ENCODE results near the gene HSPA9.
A peak's percentile ranks its signal among the peaks of the same experiment; 100 is the strongest.

Gene HSPA9

DNA sequence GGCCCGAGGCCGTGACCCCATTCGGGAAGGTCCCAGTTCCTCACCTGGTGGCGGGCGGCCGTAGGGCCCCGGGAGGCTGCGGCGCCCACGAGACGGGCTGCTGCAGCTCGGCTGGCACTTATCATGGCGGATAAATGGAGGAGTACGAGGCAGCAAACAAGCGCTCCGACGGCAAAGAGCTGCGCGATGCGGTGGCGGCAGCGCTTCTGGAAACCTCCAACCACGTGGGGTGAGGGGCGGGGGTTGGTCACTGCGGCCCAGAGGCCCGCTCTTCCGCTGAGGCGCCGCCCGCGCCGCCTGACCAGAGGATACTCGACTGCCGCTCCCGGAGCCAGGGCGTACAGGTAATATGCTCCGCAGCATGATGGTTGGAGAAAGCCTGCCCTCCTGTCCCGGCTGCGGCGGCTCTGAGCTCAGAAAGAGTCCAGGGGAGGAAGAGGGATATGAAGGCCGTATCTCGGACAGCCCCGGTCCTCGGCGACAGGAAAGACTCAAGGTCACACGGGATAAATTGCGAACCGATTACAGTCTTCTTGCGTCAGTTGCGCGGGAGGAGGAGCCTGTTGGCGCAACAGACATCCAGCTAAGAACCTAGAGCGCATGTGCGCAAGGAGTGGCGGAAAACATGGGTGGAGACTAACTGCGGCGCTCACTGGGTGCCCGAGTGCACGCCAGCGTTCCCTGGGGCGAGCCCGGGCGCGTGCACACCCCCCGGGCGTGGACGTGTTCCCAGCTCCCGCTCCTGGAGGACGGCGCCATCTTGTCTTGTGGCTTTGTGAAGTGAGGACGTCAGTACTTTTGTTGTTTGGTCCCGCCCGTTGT, at the start of gene HSPA9:
Gene HSPA9, minus strand, starts transcription at position 208 of the 822 bp plus-strand sequence. Its CDS starts 83 bp downstream, at position 125.
- peak; percentile 100 for DNase-seq

DNA sequence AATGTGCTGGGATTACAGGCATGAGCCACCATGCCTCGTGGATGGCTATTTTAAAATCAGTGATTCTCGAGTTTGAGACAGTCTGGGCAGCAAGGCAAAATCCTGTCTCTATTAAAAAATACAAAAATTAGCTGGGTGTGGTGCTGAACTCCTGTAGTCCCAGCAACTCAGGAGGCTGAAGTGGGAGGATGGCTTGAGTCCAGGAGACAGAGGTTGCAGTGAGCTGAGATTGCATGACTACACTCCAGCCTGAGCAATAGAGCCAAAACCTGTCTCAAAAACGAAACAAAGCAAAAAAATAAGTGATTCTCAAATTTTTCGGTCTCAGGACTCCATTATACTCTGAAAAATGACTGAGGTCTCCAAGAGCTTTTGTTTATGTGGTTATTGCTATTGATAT, 47.9 kb upstream of the HSPA9 start:
- no peak for DNase-seq

DNA sequence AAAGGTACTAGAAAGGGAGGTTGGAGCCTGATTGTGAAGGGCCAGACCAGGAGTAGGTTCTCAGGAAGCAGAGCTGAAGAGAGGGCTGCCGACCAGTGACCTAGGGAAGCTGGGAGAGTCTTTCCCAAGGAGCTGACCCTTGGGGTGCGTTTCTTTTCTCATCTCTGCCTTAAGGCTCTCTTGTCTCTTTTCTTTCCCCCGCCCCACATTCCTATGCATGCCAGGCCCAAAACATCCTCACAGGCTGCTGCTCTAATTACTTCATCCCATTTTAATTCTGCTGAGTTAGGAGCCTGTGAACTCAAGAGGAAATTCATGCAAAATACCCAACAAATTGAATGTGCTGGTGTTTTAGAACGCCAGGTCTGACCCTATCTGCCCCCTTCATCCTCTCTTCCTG, 46.9 kb upstream of the HSPA9 start:
- no peak for DNase-seq

DNA sequence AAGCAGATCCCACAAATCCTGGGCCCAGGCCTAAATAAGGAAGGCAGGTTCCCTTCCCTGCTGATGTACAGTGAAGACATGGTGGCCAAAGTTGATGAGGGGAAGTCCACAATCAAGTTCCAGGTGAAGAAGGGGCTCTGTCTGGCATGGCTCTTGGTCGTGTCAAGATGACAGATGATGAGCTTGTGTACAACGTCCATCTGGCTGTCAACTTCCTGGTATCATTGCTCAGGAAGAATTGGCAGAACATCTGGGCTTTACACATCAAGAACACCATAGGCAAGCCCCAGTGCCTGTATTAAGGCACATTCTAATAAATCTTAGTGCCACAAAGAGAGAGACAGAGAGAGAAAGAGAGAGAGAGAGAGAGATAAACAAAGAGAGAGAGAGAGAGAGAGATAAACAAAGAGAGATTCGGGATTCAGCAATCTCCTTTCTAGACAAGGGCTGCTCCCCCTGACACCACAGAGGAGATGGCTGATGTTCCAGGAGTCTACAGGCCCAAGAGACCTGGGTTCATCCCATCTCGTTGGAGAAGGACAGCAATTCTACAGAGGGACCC, 45.5 kb upstream of the HSPA9 start:
- DNase-seq, result no peak

DNA sequence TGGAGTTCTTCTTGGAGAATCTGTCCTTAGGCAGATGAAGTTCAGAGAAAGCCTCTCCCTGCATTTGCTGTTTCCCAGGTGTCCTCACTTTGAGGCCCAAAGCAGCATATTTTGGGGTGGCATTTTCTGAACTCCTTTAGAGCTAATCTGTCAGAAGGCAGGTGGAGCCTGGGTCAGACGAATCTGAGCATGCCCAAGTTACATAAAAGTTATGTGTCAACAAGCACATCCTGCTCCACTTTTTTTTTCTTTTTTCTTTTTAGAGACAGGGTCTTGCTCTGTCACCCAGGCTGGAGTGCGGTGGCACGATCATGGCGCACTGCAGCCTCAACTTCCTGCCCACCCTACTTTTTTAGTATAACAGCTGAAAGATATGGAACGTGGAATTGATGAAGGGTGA, 41.3 kb upstream of the HSPA9 start:
- no peak for DNase-seq

DNA sequence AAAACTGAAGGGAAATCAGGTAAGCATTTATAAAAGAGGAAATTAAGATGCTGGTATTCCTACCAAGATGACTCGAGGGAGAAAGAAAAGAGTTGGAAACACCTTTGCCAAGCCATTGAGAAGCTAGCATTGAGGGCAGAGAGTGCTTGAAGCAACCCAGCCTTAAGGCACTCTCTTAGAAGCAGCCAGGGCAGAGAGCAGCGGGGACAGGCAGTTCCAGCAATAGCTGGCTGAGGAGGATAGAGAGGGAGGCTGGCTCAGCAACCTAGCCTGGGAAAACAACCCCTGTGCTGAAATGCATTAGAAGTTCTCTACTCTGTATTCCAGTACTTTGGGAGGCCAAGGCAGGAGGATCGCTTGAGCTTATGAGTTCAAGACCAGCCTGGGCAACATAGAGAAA, 40.3 kb upstream of the HSPA9 start:
- no peak for DNase-seq

DNA sequence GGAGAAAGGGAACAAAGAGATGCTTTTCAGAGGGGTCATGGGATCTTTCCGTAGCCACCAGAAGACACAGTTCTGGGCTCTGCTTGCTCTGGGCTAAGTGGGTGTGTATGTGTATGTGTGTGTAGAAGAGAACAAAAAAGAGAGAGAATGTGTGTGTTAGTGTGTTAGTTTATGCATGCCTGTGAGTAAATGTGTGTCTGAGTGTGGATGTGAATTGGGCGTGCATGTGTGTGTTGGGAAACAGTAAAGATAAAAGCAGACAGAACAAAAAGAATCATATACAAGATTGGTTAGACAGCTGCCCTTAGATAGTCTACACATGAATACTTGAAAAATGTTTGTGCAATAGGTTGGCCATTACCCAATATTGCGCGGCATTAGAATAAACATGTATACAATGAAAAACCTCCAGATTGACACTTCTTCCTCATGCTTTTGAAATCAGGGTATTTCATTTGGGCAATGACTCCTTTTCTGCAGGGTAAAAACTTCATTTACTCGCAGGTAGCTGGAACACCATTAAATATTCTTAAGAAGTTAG, 36.5 kb upstream of the HSPA9 start:
- peak; percentile 12 for DNase-seq

DNA sequence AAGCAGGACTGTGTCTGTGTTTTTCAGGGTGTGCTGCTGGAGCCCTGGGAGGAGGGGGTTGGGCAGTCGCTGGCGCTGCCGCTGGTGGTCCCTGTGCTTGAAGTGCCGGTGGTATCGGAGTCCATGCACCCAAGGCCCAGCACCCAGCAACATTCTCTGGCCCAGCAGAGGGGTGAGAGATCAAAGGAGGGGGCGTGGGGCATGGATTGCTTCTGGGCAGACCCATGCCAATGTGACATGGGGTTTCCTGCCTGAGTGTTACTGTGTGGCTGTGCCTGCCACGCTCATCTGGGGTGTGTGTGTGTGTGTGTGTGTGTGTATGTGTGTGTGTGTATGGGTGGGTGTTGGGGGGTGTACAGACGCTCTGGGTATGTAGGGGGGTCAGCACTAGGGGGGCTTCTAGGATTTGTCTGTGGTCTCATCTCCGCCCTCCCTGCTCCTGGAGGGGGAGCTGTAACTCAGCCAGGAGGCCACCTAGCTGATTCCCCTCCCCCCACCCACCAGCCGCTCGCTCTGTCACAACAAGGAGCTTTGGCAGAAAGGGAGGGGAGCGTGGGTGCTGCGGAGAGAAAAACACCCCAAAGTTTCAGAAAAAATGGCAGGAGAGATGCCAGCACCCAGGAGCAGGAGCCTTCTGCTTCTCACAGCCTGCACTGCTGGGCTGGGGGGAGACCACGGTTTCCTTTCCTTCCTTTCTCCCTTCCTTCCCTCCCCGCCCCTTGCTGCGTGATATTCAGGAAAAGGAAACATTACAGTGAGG, 35.9 kb upstream of the HSPA9 start:
- peak; percentile 64 for DNase-seq

DNA sequence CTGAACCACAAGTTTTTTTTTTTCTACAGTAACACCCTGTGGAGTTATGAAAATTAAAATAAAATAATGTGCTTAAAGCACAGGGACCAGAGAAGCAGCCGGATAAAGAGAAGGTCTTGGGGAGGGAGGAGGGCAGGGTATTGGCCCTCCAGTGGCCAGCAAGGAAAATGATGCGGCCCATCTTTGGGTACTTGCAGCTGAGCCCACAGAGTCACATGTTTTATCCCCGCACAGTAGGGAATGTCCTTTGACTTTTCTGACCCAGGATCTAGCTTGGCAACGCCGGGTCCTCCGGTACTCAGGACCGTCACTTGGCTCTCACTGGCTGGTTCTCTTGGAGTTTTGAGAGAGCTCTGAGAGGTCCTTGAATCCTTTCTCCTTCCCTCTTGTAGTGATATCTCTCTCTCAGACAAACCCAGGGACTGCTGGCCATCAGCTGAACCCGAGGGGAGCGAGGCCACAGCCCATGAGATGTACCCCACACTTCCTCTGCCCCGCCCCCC, 35.3 kb upstream of the HSPA9 start:
- DNase-seq, result peak; percentile 46

DNA sequence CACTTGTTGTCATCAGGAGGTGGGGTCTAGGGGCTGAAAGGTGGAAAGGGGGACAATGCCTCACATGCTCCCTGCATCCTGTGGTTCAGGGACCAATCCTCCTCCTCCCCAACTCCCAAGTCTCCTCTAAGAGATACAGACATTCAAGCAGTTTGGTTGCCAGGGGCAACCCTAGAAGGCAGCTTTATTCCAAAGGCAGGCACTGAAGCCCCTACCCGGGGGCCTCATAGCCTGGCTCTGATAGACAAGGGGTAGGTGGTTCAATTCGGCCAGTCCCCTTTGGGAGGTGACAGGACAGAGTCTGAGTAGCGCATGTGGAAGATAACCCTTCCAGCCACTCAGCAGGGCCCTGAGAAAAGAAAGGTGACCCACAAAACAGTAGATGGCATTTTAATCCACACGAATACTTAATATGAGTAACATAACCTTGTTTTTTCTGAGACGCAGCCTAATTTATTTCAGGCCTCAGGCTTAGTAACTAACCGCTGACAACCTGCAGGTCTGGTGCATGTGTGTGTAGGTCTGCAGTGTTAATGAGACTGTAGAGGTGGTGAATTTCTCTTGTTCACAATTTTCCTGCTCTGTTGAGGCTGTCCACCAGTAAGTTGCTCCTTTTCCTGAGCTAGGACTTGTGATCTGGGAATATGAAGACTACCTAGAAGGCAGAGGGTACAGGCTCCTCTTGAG, 31.3 kb upstream of the HSPA9 start:
- no peak for DNase-seq

DNA sequence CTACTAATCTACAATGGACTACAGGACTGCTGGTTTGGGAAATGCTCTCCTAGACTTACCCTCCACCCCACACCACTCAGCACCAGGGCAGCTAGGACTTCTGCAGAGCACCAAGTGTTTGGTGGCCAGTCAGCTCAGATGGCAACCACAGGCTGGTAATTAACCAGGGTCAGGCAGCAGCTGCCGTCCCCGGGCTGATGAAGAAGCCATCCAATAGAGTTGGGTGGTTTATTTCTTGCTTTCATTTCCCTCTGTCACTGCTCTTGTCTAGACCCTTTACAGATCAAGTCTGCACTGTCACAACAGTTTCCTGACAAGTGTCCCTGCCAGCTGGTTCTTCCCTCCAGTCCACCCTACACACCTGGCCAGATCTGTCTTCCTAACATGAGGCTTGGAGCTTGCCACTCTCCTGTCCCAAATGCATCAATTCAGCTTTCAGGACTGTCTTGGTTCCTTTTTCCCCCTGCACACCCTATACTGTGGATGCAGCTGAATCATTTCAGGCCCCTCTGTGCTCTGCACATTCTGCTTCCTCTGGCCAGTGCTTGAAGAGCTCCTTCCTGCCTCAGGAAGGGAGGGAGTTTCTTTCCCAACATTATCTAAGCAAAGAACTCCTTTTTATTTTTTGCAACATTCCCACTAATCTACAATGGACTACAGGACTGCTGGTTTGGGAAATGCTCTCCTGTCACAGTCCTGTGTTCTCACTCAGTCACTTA, 30.2 kb upstream of the HSPA9 start:
- DNase-seq, result no peak

DNA sequence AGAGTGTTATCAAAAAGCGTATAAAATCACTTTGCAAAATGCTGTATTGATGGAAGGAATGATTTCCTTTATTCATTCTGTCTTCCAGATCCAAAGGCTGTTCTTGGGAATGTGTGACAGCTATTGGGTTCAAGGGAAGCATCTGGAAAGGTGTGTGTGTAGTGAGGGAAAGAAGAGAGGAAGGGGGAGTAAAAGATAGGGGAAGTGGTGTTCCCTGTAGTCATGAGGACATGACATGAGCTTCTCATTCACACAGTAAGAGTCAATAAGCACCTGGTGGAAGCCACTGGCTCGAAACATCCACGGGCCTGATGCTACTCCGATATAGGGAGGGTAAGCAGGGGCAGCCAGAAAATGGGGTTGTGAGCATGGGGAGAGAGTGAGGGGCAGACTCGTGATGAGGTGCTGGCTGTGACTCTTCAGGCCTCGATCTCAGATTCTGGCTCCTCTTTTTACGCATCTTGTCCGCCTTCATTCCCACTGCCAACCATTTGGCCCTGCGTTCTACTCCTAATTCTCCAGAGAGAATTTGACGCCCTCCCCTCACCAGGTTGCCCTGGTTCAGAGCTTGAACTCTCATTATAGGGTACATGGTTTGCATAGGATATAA, 29.1 kb upstream of the HSPA9 start:
- DNase-seq, result no peak

DNA sequence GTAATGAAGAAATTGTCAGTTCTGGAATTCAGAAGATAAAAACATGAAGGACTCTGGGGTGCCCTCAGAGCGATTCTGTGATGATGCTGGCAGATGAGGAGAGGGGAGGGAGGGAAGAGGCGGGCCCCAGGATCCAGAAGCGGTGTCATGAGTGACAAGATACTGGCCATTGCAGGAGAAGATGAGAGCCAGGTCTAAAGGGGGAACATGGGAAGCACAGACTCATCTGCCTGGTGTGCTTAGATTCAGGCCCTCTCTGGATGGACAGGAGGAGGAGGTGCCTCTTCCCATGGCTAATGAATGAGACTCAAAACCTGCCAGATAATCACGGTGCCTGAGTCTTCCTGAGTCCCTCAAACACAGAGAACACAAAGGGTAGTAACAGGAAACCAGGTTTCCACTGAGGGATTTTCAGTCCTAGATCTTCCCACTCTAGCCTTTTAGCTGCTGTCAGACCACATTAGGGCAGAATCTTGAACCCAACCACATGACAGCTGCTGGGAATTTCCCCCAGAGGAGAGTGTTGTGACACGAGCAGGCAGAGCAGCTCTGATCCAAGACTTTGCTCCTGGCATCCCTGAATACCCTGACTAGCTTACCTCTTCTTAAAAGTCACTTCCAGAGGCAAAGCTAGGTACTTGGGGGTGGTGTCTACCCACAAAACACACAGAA, 28.2 kb upstream of the HSPA9 start:
- no peak for DNase-seq

DNA sequence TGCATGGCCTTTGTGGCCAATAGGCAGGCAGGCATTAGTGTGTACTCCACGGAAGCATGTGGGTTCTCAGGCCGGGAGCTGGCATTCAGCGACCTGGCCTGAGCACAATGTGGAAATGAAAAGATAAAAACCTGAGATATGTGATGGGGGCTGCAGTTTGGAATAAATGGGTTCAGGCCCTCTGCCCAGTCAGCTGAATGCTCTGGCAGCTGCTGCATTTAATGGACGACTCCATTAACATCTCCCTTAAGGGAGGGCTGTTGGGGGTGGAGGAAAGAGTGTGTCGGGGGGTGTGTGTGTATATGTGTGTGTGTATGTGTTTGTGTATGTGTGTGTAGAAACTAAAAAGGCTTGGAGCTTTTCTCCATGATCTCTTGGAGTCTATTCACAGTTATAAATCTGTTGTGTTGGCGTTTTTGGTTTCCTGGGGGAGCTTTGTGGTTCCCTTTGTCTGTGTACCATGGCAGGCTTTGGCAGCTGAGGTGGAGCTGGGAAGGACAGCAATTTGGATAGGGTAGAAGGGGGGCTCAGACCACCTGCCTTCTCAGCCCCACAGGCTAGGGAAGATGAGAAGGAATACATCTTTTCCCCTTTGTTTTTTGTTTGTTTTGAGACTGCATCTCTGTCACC, 27.3 kb upstream of the HSPA9 start:
- no peak for DNase-seq

DNA sequence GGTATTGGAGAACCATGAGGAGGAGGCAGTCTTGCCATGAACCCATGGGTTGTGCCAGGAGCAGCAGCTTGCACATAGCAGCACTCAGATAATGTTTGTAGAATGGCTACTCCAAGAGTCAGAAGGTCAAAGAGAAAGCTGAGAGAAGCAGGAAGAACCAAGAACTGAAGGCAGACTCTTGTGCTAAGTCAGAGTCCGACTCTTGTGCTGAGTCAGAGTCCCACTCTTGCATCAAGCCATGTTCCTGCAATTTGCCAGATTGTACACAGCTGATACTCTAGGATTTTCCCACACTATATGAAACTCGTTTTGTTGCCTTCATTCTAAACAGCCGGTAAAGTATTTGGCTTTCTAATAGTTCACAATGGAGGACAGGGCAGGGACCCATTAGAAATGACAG, 26.2 kb upstream of the HSPA9 start:
- DNase-seq, result peak; percentile 77

DNA sequence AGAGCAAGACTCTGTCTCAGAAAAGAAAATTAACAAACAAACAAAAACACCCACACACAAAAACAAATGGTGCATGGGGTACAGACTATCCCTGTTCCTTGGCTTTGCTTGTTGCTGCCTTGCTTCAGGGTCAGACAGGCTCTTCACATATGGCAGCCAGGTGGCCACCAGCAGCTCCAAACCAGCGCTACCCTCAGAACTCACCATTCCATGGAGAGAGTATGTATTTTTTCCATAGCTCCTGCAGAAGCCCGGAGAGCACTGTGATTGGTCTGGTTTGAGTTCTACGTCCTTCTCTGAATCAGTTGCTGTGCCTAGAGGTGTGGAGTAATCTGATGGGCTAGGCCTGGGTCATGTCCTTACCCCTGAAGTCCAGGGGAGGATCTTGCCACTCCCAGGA, 25.2 kb upstream of the HSPA9 start:
- DNase-seq, result no peak

DNA sequence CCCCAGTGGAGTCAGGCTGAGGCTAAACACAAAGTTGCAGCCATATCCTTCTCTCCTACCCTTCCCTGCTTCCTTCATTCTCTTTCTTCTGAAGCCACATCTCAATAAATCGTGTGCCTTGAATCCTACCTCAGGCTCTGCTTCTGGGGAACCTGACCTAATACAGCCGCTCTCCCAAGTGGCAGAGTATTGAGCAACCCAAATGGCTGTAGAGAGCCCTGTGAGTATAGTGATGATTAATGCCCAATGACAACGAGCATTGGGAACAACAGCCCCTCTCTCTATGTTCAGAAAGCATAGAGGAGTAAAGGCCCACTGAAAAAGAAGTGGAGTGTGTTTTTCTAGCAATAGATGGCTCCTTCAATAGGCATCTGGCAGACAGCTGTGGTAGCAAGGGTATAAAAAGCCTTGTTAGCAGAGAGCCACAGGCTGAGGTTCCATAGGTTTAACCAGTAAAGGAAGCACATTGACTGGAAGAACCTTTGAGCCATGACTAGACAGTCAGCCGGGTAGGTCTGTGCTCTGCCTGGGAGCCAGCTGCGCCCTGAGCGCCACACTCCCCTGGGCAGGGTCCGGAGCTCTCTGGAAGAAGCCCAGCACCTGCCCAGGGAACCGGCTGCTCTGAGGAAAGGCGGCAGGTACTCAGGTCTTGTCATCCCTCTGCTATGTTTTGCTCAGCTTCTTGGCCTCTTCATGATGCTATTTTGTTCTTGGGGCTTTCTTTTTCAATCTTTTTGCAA, 22.6 kb upstream of the HSPA9 start:
- DNase-seq, result no peak

DNA sequence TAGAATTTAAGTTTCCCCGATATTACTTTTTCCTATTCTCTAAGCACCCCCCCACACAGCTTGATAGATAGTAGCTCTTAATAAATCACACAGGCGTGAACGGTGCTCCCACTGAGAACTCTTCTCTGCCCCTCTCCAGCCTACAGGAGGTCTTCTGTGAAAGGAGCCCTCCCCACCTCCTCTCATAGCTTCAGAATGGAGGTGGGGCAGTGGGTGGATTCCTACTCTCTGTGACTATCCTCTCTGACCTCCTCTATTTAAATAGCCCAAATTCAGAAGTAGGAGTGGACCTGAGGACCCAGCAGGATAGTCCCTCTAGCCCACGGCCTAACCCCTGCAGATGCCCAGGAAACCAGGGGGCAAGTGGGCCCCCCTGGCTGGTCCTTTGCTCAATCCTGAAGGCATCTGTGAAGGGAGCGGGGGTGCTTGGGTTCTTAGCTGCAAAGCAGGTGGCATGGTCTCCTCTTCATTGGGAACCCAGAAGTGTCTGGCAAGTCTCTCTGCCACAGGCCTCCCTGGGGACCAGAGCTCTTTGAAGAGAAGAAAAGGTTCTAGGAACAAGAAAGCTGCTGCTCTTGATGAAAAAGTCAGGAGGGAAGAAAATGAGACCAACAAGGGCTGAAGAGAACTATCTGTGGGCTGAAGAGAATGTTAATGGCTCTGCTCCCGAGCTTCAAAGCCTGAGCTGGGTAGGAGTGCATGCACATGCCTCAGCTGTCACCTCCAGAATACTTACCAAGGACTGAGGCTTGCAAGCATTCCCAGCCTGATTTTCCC, 21.1 kb upstream of the HSPA9 start:
- no peak for DNase-seq

DNA sequence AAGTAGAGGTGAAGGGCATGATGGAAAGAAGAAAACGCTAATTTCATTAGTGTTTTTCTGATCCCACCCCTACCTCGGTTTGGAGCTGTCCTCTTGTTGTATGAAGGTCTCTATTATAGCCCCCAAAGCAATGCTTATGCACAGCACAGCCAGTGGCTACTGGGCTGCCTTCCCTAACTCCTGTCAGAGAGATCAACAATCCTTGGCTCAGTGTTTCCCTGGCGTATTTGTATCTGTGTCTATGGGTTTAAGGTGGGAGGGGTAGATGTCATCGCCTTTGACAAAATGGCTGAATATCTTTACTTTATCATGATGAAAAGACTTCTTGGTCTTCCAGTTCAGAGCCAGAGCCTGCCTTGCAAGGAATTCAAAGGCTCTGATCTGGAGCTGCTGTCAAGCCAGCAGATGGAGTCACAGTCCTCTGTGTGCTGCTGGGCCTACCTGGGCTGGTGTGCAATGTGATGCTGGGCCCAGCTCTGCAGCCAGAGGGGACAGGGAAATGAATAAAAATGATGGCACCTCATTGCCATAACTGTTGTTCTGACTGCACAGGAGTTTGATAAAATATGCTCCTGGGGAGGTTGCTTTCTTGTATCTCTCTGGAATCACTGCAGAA, 20.1 kb upstream of the HSPA9 start:
- no peak for DNase-seq

All from hematopoietic multipotent progenitor cell treated with erythropoietin and hydrocortisone succinate and interleukin-3 and kit ligand, for 6 days (in vitro differentiated cells).